Activated naive CD4-positive, alpha-beta T cell treated with anti-CD3 and anti-CD28 coated beads, Interleukin-2, amount 50 U/mL, for 72 hours (primary cell): ENCODE data around the gene PRKCB. TPM values are rescaled to one million over a fixed set of nuclear protein-coding genes. Genes with fewer than 3 reads are reported as not detected.

ENCODE experiments used
- ATAC-seq, 2 donors: fragments of 150-1000 bp; cut with Tn5 transposase; 2 replicates each; pipeline ENCODE4 v1.10.0; 2021; ENCODE audit warnings: mild to moderate bottlenecking in 2 of 2, moderate library complexity in 2 of 2
- DNase-seq, 2 donors: peaks; one replicate each; pipeline ENCODE4 v3.0.0; 2021 to 2022; ENCODE audit warnings: low spot score in 2 of 2
- H3K27ac Mint-ChIP-seq, 2 donors: one replicate each; pipeline ENCODE4 v1.8.0; 2022; ENCODE audit warnings: mild to moderate bottlenecking in 2 of 2, mixed read lengths in 2 of 2
- H3K36me3 Mint-ChIP-seq, 2 donors: one replicate each; pipeline ENCODE4 v1.8.0; 2022; ENCODE audit warnings: mixed read lengths in 2 of 2
- H3K9me3 Mint-ChIP-seq, 2 donors: one replicate each; pipeline ENCODE4 v1.8.0; 2022; ENCODE audit warnings: mixed read lengths in 2 of 2
- total RNA-seq, 2 donors: library from RNA; stranded (reverse); gene quantifications; one replicate each; pipeline ENCODE4 v1.2.3, GENCODE V29; 2022

The PRKCB gene
- total RNA-seq, 2 donors from 2014 or later = 47.8 to 89.9 TPM

- ATAC-seq = no peak
- H3K36me3 Mint-ChIP-seq = peaks cover 12 to 17% of the 10 kb centered on the region in 2 donors
- no peak for DNase-seq
- H3K9me3 Mint-ChIP-seq = no peaks in the 10 kb centered on the region
- H3K27ac Mint-ChIP-seq = peak overlapping the region in 1 of 2 donors; percentile 39
Measured at GRCh38 chr16:24113115-24113745, 277.4 kb downstream of the PRKCB start.

- H3K27ac Mint-ChIP-seq = peak overlapping the region in 1 of 2 donors; percentile 22
- DNase-seq = no peak
- H3K9me3 Mint-ChIP-seq = peaks cover 0 to 2% of the 10 kb centered on the region in 2 donors
- H3K36me3 Mint-ChIP-seq = peaks cover 12 to 17% of the 10 kb centered on the region in 2 donors
- ATAC-seq = no peak
Measured at GRCh38 chr16:24114876-24115275, 279.1 kb downstream of the PRKCB start.

- DNase-seq (no peak), ATAC-seq (no peak)
- Mint-ChIP-seq H3K27ac (no peak overlapping the region), H3K9me3 (peaks cover 0 to 3% of the 10 kb centered on the region in 2 donors), H3K36me3 (peaks cover 12 to 17% of the 10 kb centered on the region in 2 donors)
Measured at GRCh38 chr16:24116046-24116776, 280.4 kb downstream of the PRKCB start.

- no peak for DNase-seq
- ATAC-seq = no peak
- peaks cover 12 to 17% of the 10 kb centered on the region in 2 donors for H3K36me3 Mint-ChIP-seq
- peaks cover 0 to 3% of the 10 kb centered on the region in 2 donors for H3K9me3 Mint-ChIP-seq
- no peak overlapping the region for H3K27ac Mint-ChIP-seq
Measured at GRCh38 chr16:24116989-24117388, 281.2 kb downstream of the PRKCB start.

GRCh38 chr16:24117680-24118079, 281.9 kb downstream of the PRKCB start:
- Mint-ChIP-seq H3K36me3 (peaks cover 12 to 17% of the 10 kb centered on the region in 2 donors), H3K27ac (no peak overlapping the region), H3K9me3 (peaks cover 0 to 3% of the 10 kb centered on the region in 2 donors)
- DNase-seq (no peak), ATAC-seq (no peak)

- H3K36me3 Mint-ChIP-seq = peaks cover 15 to 22% of the 10 kb centered on the region in 2 donors
- no peak for DNase-seq
- ATAC-seq = no peak
Measured at GRCh38 chr16:24118126-24118821, 282.5 kb downstream of the PRKCB start.

GRCh38 chr16:24119807-24120206, 284.0 kb downstream of the PRKCB start:
- ATAC-seq = no peak
- H3K9me3 Mint-ChIP-seq = peaks cover 0 to 3% of the 10 kb centered on the region in 2 donors

More at GRCh38 chr16:24118126-24118821, 282.5 kb downstream of the PRKCB start:
- H3K27ac Mint-ChIP-seq = peak overlapping the region in 1 of 2 donors; percentile 48
- H3K9me3 Mint-ChIP-seq = peaks cover 0 to 3% of the 10 kb centered on the region in 2 donors

GRCh38 chr16:24123275-24123674, 287.5 kb downstream of the PRKCB start:
- H3K9me3 Mint-ChIP-seq = peaks cover 0 to 3% of the 10 kb centered on the region in 2 donors
- DNase-seq = no peak
- peaks cover 15 to 23% of the 10 kb centered on the region in 2 donors for H3K36me3 Mint-ChIP-seq

More at GRCh38 chr16:24119807-24120206, 284.0 kb downstream of the PRKCB start:
- H3K36me3 Mint-ChIP-seq = peaks cover 19 to 21% of the 10 kb centered on the region in 2 donors
- no peak for DNase-seq
- no peak overlapping the region for H3K27ac Mint-ChIP-seq

GRCh38 chr16:24124291-24124690, 288.5 kb downstream of the PRKCB start:
- ATAC-seq (peak in 1 of 2 donors; percentile 59), DNase-seq (no peak)
- H3K36me3 Mint-ChIP-seq = peaks cover 15 to 23% of the 10 kb centered on the region in 2 donors
- H3K27ac Mint-ChIP-seq = peak overlapping the region in 1 of 2 donors; percentile 67
- peaks cover 0 to 3% of the 10 kb centered on the region in 2 donors for H3K9me3 Mint-ChIP-seq

More at GRCh38 chr16:24123275-24123674, 287.5 kb downstream of the PRKCB start:
- H3K27ac Mint-ChIP-seq = no peak overlapping the region
- peak in 1 of 2 donors; percentile 28 for ATAC-seq

GRCh38 chr16:24125214-24125613, 289.4 kb downstream of the PRKCB start:
- no peak for DNase-seq
- peaks cover 15 to 23% of the 10 kb centered on the region in 2 donors for H3K36me3 Mint-ChIP-seq
- H3K27ac Mint-ChIP-seq = no peak overlapping the region
- H3K9me3 Mint-ChIP-seq = no peaks in the 10 kb centered on the region
- ATAC-seq = no peak

GRCh38 chr16:24129412-24129918, 293.7 kb downstream of the PRKCB start:
- ATAC-seq (no peak), DNase-seq (no peak)
- Mint-ChIP-seq H3K36me3 (peaks cover 13 to 14% of the 10 kb centered on the region in 2 donors), H3K27ac (no peak overlapping the region), H3K9me3 (no peaks in the 10 kb centered on the region)

GRCh38 chr16:24130494-24131085, 294.8 kb downstream of the PRKCB start:
- no peaks in the 10 kb centered on the region for H3K9me3 Mint-ChIP-seq
- peaks cover 2 to 13% of the 10 kb centered on the region in 2 donors for H3K36me3 Mint-ChIP-seq
- H3K27ac Mint-ChIP-seq = no peak overlapping the region
- DNase-seq = no peak
- ATAC-seq = no peak

- ATAC-seq = peak in 1 of 2 donors; percentile 54
- H3K36me3 Mint-ChIP-seq = peaks cover 0 to 13% of the 10 kb centered on the region in 2 donors
- no peaks in the 10 kb centered on the region for H3K9me3 Mint-ChIP-seq
Measured at GRCh38 chr16:24131294-24131693, 295.5 kb downstream of the PRKCB start.

GRCh38 chr16:24132048-24132796, 296.4 kb downstream of the PRKCB start:
- peaks cover 0 to 13% of the 10 kb centered on the region in 2 donors for H3K36me3 Mint-ChIP-seq
- ATAC-seq (peak; percentile 53 to 76), DNase-seq (no peak)
- peak overlapping the region; percentile 5 to 38 for H3K27ac Mint-ChIP-seq
- no peaks in the 10 kb centered on the region for H3K9me3 Mint-ChIP-seq

More at GRCh38 chr16:24131294-24131693, 295.5 kb downstream of the PRKCB start:
- DNase-seq = no peak
- H3K27ac Mint-ChIP-seq = no peak overlapping the region

GRCh38 chr16:24132797-24133155, 297.0 kb downstream of the PRKCB start:
- H3K27ac Mint-ChIP-seq = peak overlapping the region in 1 of 2 donors; percentile 44
- no peak for ATAC-seq
- DNase-seq = no peak
- H3K9me3 Mint-ChIP-seq = no peaks in the 10 kb centered on the region
- peaks cover 0 to 13% of the 10 kb centered on the region in 2 donors for H3K36me3 Mint-ChIP-seq
